PC-9 (cell line): ENCODE data around the gene NOC2L. TPM values are rescaled to one million over a fixed set of nuclear protein-coding genes. Genes with fewer than 3 reads are reported as not detected.

Source experiments
- BruUV-seq: library from RNA; stranded (reverse); fragments of 400-500 nt; replicated peaks from 2 replicates; lab custom pipeline; 2021; lab: Mats Ljungman, UMichigan
- CTCF ChIA-PET: fragments of 300-600 bp; sonication (Branson Sonifier 250); formaldehyde crosslinking; loops from one replicate; lab custom pipeline; 2022; ENCODE audit warnings: antibody characterized with exemption; lab: Charles Lee
- POLR2A ChIA-PET: fragments of 300-600 bp; sonication (Branson Sonifier 250); formaldehyde crosslinking; loops from one replicate; lab custom pipeline; 2022; ENCODE audit warnings: antibody characterized with exemption; ENCODE audit not compliant: unreplicated experiment; lab: Charles Lee
- DNase-seq, 2 experiments: peaks; one replicate each; pipeline versions ENCODE4 v3.0.0 to v3.0.0-alpha.2; 2015 to 2022; ENCODE audit warnings: mixed read lengths in 1 of 2
- H2AFZ ChIP-seq: fragments of 200-600 bp; sonication (generic); 2 replicates; pipeline ENCODE4 v1.8.1; 2017; ENCODE audit warnings: antibody characterized with exemption
- H3F3A ChIP-seq: fragments of 200-600 bp; sonication (generic); 2 replicates; pipeline ENCODE4 v1.8.1; 2017; ENCODE audit warnings: antibody characterized with exemption, mild to moderate bottlenecking, low read depth; ENCODE audit not compliant: insufficient read depth
- H3K27ac ChIP-seq: fragments of 200-600 bp; sonication (generic); 2 replicates; pipeline ENCODE4 v1.6.1; 2016; ENCODE audit warnings: mixed run types
- H3K27me3 ChIP-seq: fragments of 200-600 bp; sonication (generic); 2 replicates; pipeline ENCODE4 v1.6.1; 2016; ENCODE audit warnings: low read depth, mixed run types; ENCODE audit not compliant: insufficient read depth
- H3K36me3 ChIP-seq: fragments of 200-600 bp; sonication (generic); 2 replicates; pipeline ENCODE4 v1.6.1; 2016; ENCODE audit warnings: low read depth, mixed run types
- H3K4me1 ChIP-seq: fragments of 200-600 bp; sonication (generic); replicated peaks from 2 replicates; pipeline ENCODE4 v1.6.1; 2016; ENCODE audit warnings: mixed run types; ENCODE audit not compliant: insufficient read depth
- H3K4me2 ChIP-seq: fragments of 200-600 bp; sonication (generic); 2 replicates; pipeline ENCODE4 v1.6.1; 2017; ENCODE audit warnings: mixed run types
- H3K4me3 ChIP-seq: fragments of 200-600 bp; sonication (generic); 2 replicates; pipeline ENCODE4 v1.6.1; 2016; ENCODE audit warnings: mixed run types
- H3K79me2 ChIP-seq: fragments of 200-600 bp; sonication (generic); 2 replicates; pipeline ENCODE4 v1.6.1; 2017; ENCODE audit warnings: low read depth, mixed run types
- H3K9me2 ChIP-seq: fragments of 200-600 bp; sonication (generic); 2 replicates; pipeline ENCODE4 v1.8.1; 2017; ENCODE audit warnings: mild to moderate bottlenecking; ENCODE audit not compliant: insufficient read depth
- H3K9me3 ChIP-seq: fragments of 200-600 bp; sonication (generic); 2 replicates; pipeline ENCODE4 v1.8.1; 2016; ENCODE audit warnings: low read depth; ENCODE audit not compliant: insufficient read depth
- H4K20me1 ChIP-seq: fragments of 200-600 bp; sonication (generic); 2 replicates; pipeline ENCODE4 v1.8.1; 2017; ENCODE audit not compliant: insufficient read depth
- CTCF ChIP-seq: fragments of 200-600 bp; sonication (generic); conservative IDR thresholded peaks from 2 replicates; pipeline ENCODE4 v1.6.1; 2017; ENCODE audit warnings: mixed run types, antibody characterized with exemption, mild to moderate bottlenecking, moderate library complexity
- EZH2 ChIP-seq: fragments of 200-600 bp; sonication (generic); IDR thresholded peaks from 2 replicates; pipeline ENCODE4 v1.8.0; 2017; ENCODE audit warnings: antibody characterized with exemption, low read depth
- intact Hi-C: fragments of 100-400 bp; cut with micrococcal nuclease; formaldehyde crosslinking; loops from one replicate; pipeline ENCODE4 v1.10.0; 2022; ENCODE audit not compliant: unreplicated experiment
- total RNA-seq: library from RNA; stranded (reverse); gene quantifications from 2 replicates; pipeline ENCODE4 v1.2.3, GENCODE V29; 2021

NOC2L gene
- total RNA-seq, 1 experiment from 2014 or later: 86.4 TPM

GRCh38 chr1:975896-976683 lies 17.0 kb upstream of the NOC2L start:
- no peaks in the 10 kb centered on the region for H3K27me3 ChIP-seq
- H3K9me3 ChIP-seq: no peaks in the 10 kb centered on the region
- H3K4me2 ChIP-seq: peak overlapping the region; percentile 99
- DNase-seq: peak; percentile 89
- peaks cover 33% of the 10 kb centered on the region for H3F3A ChIP-seq
- peak overlapping the region; percentile 62; the same call in 1 of the 2 replicates for H3K4me3 ChIP-seq
- BruUV-seq: no TSS peak
- no peaks in the 10 kb centered on the region for H3K79me2 ChIP-seq
- ChIA-PET POLR2A (no interaction called here), CTCF (interaction anchor here (0.6 to 0.7 kb wide), 3 partner anchors 9 to 289 kb away, joined by 3 to 5 read pairs (median 5); no protein-coding TSS in a partner anchor)
- H3K27ac ChIP-seq: peak overlapping the region; percentile 59
- no peaks in the 10 kb centered on the region for H4K20me1 ChIP-seq
- intact Hi-C loops: loop anchor here (1.0 to 2.0 kb wide), 2 partner anchors 71 to 106 kb away; no protein-coding TSS in a partner anchor
- peak overlapping the region; percentile 66 for H2AFZ ChIP-seq
- H3K4me1 ChIP-seq: peaks cover 13% of the 10 kb centered on the region
- no peaks in the 10 kb centered on the region for H3K9me2 ChIP-seq
- H3K36me3 ChIP-seq: no peaks in the 10 kb centered on the region
- TF ChIP-seq EZH2 (no peak), CTCF (peak; percentile 83)

DNA sequence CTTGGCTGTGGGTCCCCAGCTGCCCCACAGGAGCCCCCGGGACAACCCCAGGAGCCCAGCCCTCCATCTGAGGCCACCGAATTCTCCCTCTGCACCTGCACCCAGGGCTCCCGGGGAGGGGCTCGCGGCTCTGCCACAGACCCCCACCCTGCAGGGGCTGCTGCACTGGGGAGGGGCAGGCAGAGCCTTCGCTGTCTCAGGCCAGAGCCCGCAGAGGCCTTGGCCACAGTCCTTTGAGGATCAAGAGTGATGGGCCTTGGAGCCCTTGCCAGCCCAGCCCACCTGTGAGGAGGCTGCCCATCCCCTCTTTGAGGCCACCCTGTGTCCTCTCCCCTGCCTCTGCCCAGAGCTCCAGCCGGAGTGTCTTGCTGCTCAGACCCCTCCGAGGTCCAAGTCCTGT lies 16.3 kb upstream of the NOC2L start:
- H3K4me3 ChIP-seq: peak overlapping the region; percentile 62; the same call in 1 of the 2 replicates
- ChIA-PET POLR2A (no interaction called here), CTCF (no interaction called here)
- H3K79me2 ChIP-seq: no peaks in the 10 kb centered on the region
- intact Hi-C loops: no loop called here
- peak overlapping the region; percentile 99 for H3K4me2 ChIP-seq
- no peaks in the 10 kb centered on the region for H3K9me2 ChIP-seq
- H3K9me3 ChIP-seq: no peaks in the 10 kb centered on the region
- no peak for DNase-seq
- H3K27me3 ChIP-seq: no peaks in the 10 kb centered on the region
- TF ChIP-seq CTCF (no peak), EZH2 (no peak)
- H3K36me3 ChIP-seq: no peaks in the 10 kb centered on the region
- H4K20me1 ChIP-seq: no peaks in the 10 kb centered on the region
- H2AFZ ChIP-seq: no peak overlapping the region
- peaks cover 13% of the 10 kb centered on the region for H3K4me1 ChIP-seq
- peaks cover 33% of the 10 kb centered on the region for H3F3A ChIP-seq
- no TSS peak for BruUV-seq
- H3K27ac ChIP-seq: peak overlapping the region; percentile 59; the same call in 1 of the 2 replicates

DNA sequence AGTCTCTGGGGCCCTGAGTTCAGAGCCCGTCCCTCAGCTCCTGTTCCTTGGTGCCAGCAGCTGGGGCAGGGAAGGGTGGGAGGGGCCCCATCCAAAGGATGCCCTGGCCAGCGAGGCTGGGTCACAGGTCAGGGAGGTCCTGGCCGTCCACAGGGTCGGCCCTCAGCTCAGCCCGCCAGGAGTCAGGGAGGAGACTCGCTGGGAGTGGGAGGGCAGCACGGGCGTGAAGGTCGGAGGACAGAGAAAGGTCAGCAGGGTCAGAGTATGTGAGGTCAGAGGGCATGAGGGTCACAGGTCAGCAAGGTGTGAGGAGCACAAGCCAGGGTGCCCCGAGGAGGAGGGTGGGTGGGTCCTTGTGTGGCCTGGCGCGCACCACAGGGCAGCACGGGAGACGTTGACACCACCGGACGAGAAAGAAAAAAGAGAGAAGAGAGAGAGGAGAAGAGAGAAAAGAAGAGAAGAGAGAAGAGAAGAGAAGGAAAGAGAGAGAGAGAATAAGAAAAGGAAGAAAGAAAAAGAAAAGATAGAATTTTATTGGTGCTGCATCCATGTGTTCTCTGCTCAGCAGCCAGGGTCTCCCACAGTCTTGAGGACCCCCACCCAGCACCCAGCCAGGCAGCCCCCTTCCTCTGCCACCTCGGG lies 15.8 kb upstream of the NOC2L start:
- TF ChIP-seq EZH2: no peak
- no peak for TF ChIP-seq CTCF
- H3K4me1 ChIP-seq: peaks cover 13% of the 10 kb centered on the region
- intact Hi-C loops: no loop called here
- H3K36me3 ChIP-seq: no peaks in the 10 kb centered on the region
- no peaks in the 10 kb centered on the region for H3K9me3 ChIP-seq
- no peak for DNase-seq
- no peaks in the 10 kb centered on the region for H3K9me2 ChIP-seq
- ChIA-PET CTCF (no interaction called here), POLR2A (no interaction called here)
- no peaks in the 10 kb centered on the region for H4K20me1 ChIP-seq
- peak overlapping the region; percentile 99; the same call in 1 of the 2 replicates for H3K4me2 ChIP-seq
- no TSS peak for BruUV-seq
- no peak overlapping the region for H3K27ac ChIP-seq
- no peaks in the 10 kb centered on the region for H3K79me2 ChIP-seq
- H3F3A ChIP-seq: peaks cover 33% of the 10 kb centered on the region
- no peak overlapping the region; the same call in 1 of the 2 replicates for H3K4me3 ChIP-seq
- H2AFZ ChIP-seq: no peak overlapping the region
- H3K27me3 ChIP-seq: no peaks in the 10 kb centered on the region
